Activated CD8-positive, alpha-beta T cell treated with anti-CD3 and anti-CD28 coated beads for 36 hours (primary cell): Measurements from ENCODE around the gene KCTD16. TPM values are rescaled to one million over a fixed set of nuclear protein-coding genes. Genes with fewer than 3 reads are reported as not detected.

Experiments used
- ATAC-seq: fragments of 200-7000 bp; cut with Tn5 transposase; one replicate; pipeline ENCODE4 v1.10.0; 2021; ENCODE audit warnings: mild to moderate bottlenecking, moderate library complexity
- CTCF ChIA-PET: fragments of 350-600 bp; sonication (Branson Sonifier 250); formaldehyde crosslinking; loops from one replicate; lab custom pipeline; 2021; ENCODE audit warnings: antibody characterized with exemption; lab: Charles Lee
- POLR2A ChIA-PET: fragments of 350-600 bp; sonication (Branson Sonifier 250); formaldehyde crosslinking; loops from one replicate; lab custom pipeline; 2021; ENCODE audit warnings: antibody characterized with exemption; lab: Charles Lee
- DNase-seq: peaks from one replicate; pipeline ENCODE4 v3.0.0-alpha.2; 2020
- H3K27ac Mint-ChIP-seq: one replicate; pipeline ENCODE4 v1.8.0; 2021; ENCODE audit warnings: mild to moderate bottlenecking, mixed read lengths
- H3K27me3 Mint-ChIP-seq: one replicate; pipeline ENCODE4 v1.8.0; 2021; ENCODE audit warnings: mixed read lengths
- H3K36me3 Mint-ChIP-seq: one replicate; pipeline ENCODE4 v1.8.0; 2021; ENCODE audit warnings: low read depth, mixed read lengths
- H3K4me1 Mint-ChIP-seq: one replicate; pipeline ENCODE4 v1.8.0; 2021; ENCODE audit warnings: low read depth, mixed read lengths
- H3K4me3 Mint-ChIP-seq: one replicate; pipeline ENCODE4 v1.8.0; 2021; ENCODE audit warnings: mild to moderate bottlenecking, moderate library complexity, mixed read lengths
- H3K9me3 Mint-ChIP-seq: one replicate; pipeline ENCODE4 v1.8.0; 2021; ENCODE audit warnings: mixed read lengths
- CTCF ChIP-seq: fragments of 200-600 bp; IDR thresholded peaks from one replicate; pipeline ENCODE4 v1.8.0; 2022; ENCODE audit warnings: antibody characterized with exemption, mild to moderate bottlenecking
- intact Hi-C: fragments of 100-400 bp; cut with micrococcal nuclease; formaldehyde crosslinking; loops from one replicate; pipeline ENCODE4 v1.10.0; 2022
- total RNA-seq, 2 experiments: library from RNA; stranded (reverse); gene quantifications; one replicate each; pipeline ENCODE4 v1.2.3, GENCODE V29; 2021

KCTD16 gene
- total RNA-seq, 2 experiments from 2014 or later, result 0.27 to 0.29 TPM

GRCh38 chr5:144206141-144206540 is 35.5 kb downstream of the KCTD16 start:
- Mint-ChIP-seq H3K27me3 (peaks cover 39% of the 10 kb centered on the region), H3K4me1 (peaks cover 5% of the 10 kb centered on the region), H3K36me3 (no peaks in the 10 kb centered on the region), H3K9me3 (no peaks in the 10 kb centered on the region), H3K27ac (no peak overlapping the region), H3K4me3 (no peak overlapping the region)
- intact Hi-C loops, result loop anchor here (10.0 kb wide), 2 partner anchors 1029 to 1619 kb away; no protein-coding TSS in a partner anchor
- TF ChIP-seq CTCF, result no peak
- ChIA-PET POLR2A (no interaction called here), CTCF (interaction anchor here (0.9 to 3.9 kb wide), 2 partner anchors 9 to 13 kb away, joined by 3 to 54 read pairs; no protein-coding TSS in a partner anchor)
- no peak for ATAC-seq
- DNase-seq, result no peak

- no peak overlapping the region for H3K4me3 Mint-ChIP-seq
- H3K9me3 Mint-ChIP-seq, result no peaks in the 10 kb centered on the region
- no peak for ATAC-seq
- ChIA-PET POLR2A (interaction anchor here (0.8 kb wide), 1 partner anchor 17 kb away, joined by 5 read pairs; no protein-coding TSS in a partner anchor), CTCF (interaction anchor here (0.7 to 1.6 kb wide), 2 partner anchors 12 kb away, joined by 3 to 4 read pairs; no protein-coding TSS in a partner anchor)
- TF ChIP-seq CTCF, result no peak
- H3K4me1 Mint-ChIP-seq, result peaks cover 2% of the 10 kb centered on the region
- intact Hi-C loops, result loop anchor here (10.0 kb wide), 2 partner anchors 1027 to 1617 kb away; no protein-coding TSS in a partner anchor
- DNase-seq, result no peak
- H3K27me3 Mint-ChIP-seq, result peaks cover 42% of the 10 kb centered on the region
- H3K27ac Mint-ChIP-seq, result no peak overlapping the region
- no peaks in the 10 kb centered on the region for H3K36me3 Mint-ChIP-seq
These were observed 37.3 kb downstream of the KCTD16 start for GRCh38 chr5:144207875-144208444.

- Mint-ChIP-seq H3K4me3 (no peak overlapping the region), H3K36me3 (no peaks in the 10 kb centered on the region)
- no peak for ATAC-seq
These were observed 38.7 kb downstream of the KCTD16 start for GRCh38 chr5:144209361-144209760.

GRCh38 chr5:144210655-144211054 is 40.0 kb downstream of the KCTD16 start:
- DNase-seq (no peak), ATAC-seq (no peak)
- intact Hi-C loops, result no loop called here
- Mint-ChIP-seq H3K36me3 (no peaks in the 10 kb centered on the region), H3K27me3 (peaks cover 31% of the 10 kb centered on the region), H3K4me1 (no peaks in the 10 kb centered on the region), H3K9me3 (no peaks in the 10 kb centered on the region), H3K27ac (no peak overlapping the region), H3K4me3 (no peak overlapping the region)
- no peak for TF ChIP-seq CTCF
- ChIA-PET CTCF (no interaction called here), POLR2A (no interaction called here)

More at GRCh38 chr5:144209361-144209760, 38.7 kb downstream of the KCTD16 start:
- ChIA-PET CTCF (no interaction called here), POLR2A (no interaction called here)
- H3K4me1 Mint-ChIP-seq, result peaks cover 2% of the 10 kb centered on the region
- TF ChIP-seq CTCF, result no peak
- H3K27ac Mint-ChIP-seq, result no peak overlapping the region
- H3K9me3 Mint-ChIP-seq, result no peaks in the 10 kb centered on the region
- intact Hi-C loops, result loop anchor here (10.0 kb wide), 2 partner anchors 1025 to 1615 kb away; no protein-coding TSS in a partner anchor
- peaks cover 40% of the 10 kb centered on the region for H3K27me3 Mint-ChIP-seq
- no peak for DNase-seq

- H3K4me1 Mint-ChIP-seq, result no peaks in the 10 kb centered on the region
- TF ChIP-seq CTCF, result no peak
- no peaks in the 10 kb centered on the region for H3K9me3 Mint-ChIP-seq
- ChIA-PET CTCF (interaction anchor here (2.0 kb wide), 1 partner anchor 12 kb away, joined by 4 read pairs; no protein-coding TSS in a partner anchor), POLR2A (no interaction called here)
- H3K4me3 Mint-ChIP-seq, result no peak overlapping the region
- no peaks in the 10 kb centered on the region for H3K36me3 Mint-ChIP-seq
- no peak overlapping the region for H3K27ac Mint-ChIP-seq
- no peak for ATAC-seq
- no peak for DNase-seq
- H3K27me3 Mint-ChIP-seq, result peaks cover 12% of the 10 kb centered on the region
- intact Hi-C loops, result no loop called here
These were observed 49.2 kb downstream of the KCTD16 start for GRCh38 chr5:144219869-144220268.
